Fibroblast of skin of left biceps (primary cell): ENCODE results near the gene F3.

Source experiments
- DNase-seq, 2 experiments: peaks; one replicate each; pipeline ENCODE4 v3.0.0-alpha.2; 2013; ENCODE audit warnings: low read depth in 2 of 2

F3 gene

DNA sequence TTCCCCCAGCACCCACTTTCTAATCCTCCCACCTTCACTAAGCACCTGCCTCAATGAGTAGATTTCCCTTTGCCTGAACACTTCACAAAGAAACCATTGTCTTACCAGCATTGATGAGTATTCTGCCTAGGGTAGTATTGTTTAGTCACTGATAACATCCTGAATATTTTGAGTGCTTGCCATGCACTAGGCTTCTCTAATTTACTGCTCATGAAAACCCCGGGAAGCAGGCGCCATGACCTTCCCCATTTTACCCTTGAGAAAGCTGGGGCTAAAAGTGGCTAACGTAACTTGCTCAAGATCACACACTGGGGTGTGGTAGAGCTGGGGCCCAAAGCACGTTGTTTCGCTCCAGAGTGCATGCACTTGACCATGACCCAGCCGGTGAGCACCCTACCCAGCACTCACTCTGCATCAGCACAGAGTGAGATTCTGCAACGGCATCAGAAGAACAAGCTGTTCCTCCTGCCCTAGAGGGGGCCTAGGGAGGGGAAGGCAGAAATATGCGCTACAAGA is 10.6 kb upstream of the F3 start:
- DNase-seq = no peak

DNA sequence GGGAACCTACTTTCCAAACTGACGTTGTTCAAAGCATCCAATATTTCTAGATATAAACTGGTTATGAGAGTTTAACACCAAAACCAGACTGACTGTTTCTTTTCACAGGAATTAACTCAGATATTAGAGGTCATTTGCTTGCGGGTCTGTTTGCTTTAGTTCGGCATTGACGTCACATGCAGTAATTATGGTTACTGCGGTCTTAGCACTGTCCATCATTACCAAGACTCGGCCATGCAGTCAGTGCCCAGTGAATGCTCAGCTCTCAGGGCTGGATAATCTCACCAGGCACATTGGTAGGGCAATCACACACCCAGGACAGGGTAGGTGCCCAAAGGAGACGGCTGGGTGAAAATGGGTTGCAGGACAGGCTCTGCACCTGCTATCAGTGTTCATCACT is 9.9 kb upstream of the F3 start:
- DNase-seq = no peak

- no peak for DNase-seq
Measured at GRCh38 chr1:94550800-94551241, 9.3 kb upstream of the F3 start.

DNA sequence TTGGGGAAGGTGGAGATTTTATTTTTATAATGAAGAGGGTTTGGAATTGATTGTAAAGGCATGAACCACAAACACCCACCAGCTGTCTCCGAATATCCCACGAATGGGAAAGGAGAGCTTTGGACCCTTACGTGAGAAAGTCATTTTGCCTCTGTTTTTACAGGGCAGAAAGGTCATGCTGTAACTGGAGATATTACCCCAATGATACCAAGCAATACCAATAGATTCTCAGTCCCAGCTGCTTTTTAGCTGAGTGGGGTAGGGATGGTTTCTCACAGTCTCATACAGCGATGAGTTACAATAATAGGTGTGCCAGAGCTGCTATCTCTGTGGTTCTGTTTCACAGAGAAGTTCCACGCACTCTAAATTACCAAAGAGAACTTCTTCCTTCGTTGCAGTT is 8.8 kb upstream of the F3 start:
- DNase-seq = no peak

DNA sequence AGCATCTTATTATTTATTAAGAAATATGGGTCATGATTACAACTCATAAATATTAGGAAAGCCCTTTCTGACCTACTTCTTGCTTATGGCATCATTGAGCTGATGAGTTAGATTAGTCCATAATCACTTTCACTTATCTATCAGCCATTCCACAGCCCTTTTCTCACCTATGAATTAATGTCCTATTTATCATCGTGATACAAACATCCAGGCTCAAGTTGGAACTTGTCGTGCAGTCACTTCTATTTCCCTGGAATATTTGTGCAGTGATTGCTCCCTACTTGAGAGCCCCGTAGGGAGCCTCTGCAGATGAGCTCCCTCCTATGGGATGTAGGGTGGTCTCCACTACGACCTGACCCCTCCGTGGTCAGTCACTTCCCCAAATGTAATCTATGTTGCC is 8.1 kb upstream of the F3 start:
- no peak for DNase-seq

- DNase-seq = no peak
Measured at GRCh38 chr1:94544706-94545490, 3.3 kb upstream of the F3 start.

GRCh38 chr1:94543893-94544635 is 2.5 kb upstream of the F3 start:
- DNase-seq = no peak

GRCh38 chr1:94543001-94543400 is 1.4 kb upstream of the F3 start:
- no peak for DNase-seq

DNA sequence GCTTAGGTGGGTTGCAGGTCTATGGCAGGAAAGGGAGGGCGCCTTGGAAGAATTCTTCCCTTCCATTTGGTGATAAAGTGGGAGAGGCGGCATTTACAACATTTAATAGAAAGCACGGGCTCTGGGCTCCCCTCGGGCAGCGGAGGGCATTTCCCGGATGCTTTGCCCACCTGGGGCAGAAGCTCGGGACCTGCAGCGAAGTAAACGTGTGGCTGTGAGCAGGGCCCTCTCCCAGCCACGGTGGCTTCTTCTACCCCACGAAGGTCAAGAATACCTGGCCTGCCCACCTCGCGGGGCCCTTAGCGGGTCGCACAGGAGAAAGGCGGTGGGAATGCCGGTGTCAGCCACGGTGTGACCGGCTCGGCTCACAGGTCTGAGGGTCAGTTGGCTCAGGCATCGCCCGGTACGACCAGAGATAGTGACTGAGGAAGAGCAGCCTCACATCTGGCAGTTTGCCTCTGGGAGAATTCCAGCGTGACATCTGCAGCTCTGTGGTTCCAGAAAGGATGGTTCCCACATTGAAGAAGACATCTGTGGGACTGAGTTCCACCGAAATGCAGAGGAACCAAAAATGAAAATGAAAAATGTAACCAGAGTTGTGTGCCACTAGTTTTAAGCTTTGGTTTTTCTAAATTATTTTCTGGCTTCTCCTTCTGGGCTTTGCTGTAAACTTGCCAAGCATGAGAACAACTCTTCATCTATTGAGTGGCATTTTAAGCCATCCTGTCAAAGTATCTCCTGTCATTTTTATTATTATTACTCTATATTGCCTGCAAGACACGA is 720 bp upstream of the F3 start:
- no peak for DNase-seq

- no peak for DNase-seq
Measured at GRCh38 chr1:94540440-94541245, 916 bp downstream of the F3 start.

GRCh38 chr1:94539496-94539895 is 2.1 kb downstream of the F3 start:
- no peak for DNase-seq

- DNase-seq = no peak
Measured at GRCh38 chr1:94538243-94538827, 3.2 kb downstream of the F3 start.

GRCh38 chr1:94537254-94537653 is 4.3 kb downstream of the F3 start:
- no peak for DNase-seq

- no peak for DNase-seq
Measured at GRCh38 chr1:94535879-94536278, 5.7 kb downstream of the F3 start.

- DNase-seq = no peak
Measured at GRCh38 chr1:94535095-94535494, 6.5 kb downstream of the F3 start.

DNA sequence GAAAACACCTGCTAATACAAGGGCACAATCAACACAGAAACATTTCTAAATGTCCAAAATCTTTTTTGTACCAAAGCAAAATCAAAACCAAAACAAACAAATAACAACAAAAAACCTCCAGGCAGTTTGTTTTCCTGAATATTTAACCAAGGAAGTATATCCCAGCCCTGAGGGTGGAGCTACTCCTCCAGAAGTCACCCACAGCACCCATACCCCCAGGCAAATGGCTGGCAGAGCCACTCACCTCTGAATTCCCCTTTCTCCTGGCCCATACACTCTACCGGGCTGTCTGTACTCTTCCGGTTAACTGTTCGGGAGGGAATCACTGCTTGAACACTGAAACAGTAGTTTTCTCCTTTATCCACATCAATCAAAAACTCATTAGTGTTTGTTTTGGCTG is 9.5 kb downstream of the F3 start:
- no peak for DNase-seq

GRCh38 chr1:94531664-94532063 is 9.9 kb downstream of the F3 start:
- no peak for DNase-seq

DNA sequence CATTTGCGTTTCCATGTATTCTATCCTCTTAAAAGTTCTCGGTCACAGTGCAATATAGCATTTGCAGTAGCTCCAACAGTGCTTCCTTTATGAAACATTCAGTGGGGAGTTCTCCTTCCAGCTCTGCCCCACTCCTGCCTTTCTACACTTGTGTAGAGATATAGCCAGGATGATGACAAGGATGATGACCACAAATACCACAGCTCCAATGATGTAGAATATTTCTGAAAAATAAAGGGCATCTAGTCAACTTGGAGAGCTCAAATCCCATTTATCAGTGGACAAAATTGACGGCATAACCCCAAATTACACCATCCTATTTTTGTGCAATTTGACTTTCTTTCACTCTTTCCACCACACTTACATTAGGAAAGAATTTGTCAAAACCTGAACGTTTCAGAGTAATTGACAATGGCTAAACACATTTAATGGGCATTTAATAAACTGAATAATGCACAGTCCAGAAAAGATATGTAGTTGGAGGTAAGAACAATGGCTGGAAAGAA is 11.1 kb downstream of the F3 start:
- DNase-seq = no peak

DNA sequence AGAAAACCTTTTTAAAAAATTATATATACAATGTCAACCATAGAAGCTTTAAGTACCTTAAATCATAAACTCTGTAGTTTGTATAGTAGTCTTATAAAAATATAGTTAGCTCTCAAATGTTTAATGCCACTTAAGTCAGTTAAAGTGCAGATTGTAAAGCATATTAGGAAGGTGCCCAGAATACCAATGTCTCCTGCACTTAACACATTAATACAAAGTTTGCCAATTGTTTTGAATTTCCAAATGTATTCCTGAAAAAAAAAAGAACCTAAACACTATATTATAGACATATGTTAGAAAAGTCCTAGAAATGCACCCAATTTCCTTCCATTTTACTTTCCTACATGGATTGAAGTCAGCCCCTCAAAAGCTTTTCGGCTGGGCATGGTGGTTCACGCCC is 12.1 kb downstream of the F3 start:
- DNase-seq = no peak

DNA sequence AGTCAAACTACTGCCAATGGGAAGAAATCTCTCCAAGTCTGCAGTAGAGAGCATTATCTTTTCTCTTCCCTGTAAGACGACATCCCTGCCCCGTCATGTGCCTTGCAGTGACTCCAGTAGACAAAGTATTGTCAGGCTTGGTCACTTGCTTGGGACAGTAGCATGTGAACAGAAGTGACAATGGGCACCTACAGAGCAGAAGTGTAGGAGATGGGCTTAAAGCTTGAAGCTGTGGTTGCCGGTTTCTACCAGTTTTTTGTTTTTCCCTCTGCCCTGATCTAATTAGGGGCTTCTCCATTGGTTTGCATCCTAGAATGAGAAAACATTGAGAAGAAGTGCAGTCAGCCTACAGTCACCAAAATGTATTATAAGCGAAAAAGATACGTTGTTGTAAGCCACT is 12.7 kb downstream of the F3 start:
- no peak for DNase-seq

DNA sequence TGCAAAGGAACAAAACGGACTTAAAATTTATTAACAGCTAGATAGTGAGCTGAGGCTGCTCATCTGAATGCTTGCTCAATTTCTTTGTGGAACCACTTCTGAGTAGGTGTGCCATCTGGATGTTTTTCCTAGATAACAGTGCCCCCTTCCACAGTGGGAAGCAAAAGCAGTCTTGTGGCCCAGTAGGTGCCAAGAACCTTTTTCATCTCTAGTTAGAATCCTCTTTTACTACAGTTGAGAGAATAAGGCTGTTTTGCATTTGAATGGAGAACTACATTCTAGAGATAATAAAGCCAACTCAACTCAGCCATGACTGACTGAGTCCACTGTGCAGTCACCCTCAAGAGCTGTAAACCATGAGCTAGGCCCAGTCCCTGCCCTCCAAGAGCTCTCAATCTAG is 13.3 kb downstream of the F3 start:
- DNase-seq = no peak
